ENCODE measurements around the gene PUS10.
"Not testable (repeated sequence)": the region's sequence is repeated elsewhere in the genome, so short reads cannot be mapped to it uniquely, and the experiment has no call there.

The PUS10 gene

GRCh38 chr2:60936757-60937156, 81.3 kb downstream of the PUS10 start:
- no peak for DNase-seq (ENCODE audit: low read depth)
- no peak for TF ChIP-seq CTCF (IDR thresholded peaks at IDR 0.05; ENCODE audit: insufficient read depth, low read depth, low read length, missing control alignments)
- no peak overlapping the region for H3K4me3 ChIP-seq (ENCODE audit: low read depth, low read length)

DNA sequence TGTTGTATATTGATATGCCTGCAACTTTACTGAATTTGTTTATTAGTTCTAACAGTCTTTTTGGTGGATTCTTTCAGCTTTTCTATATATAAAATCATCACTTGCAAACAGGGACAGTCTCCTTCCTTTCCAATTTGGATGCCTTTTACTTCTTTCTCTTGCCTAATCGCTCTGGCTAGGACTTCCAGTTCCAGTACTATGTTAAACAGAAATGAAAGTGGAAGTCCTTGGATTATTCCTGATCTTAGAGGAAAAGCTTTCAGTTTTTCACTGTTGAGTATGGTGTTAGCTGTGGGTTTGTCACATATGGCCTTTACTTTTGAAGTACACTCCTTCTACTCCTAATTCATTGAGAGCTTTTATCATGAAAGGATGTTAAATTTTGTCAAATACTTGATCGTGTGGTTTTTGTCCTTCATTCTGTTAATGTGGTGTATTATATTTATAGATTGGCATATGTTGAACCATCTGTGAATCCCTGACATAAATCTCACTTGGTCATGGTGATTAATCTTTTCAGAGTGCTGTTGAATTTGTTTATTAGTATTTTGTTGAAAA, 83.8 kb downstream of the PUS10 start:
- TF ChIP-seq CTCF (IDR thresholded peaks at IDR 0.05; ENCODE audit: insufficient read depth, low read depth, low read length, missing control alignments), result no peak
- DNase-seq (ENCODE audit: low read depth), result no peak

GRCh38 chr2:60932954-60933353, 85.1 kb downstream of the PUS10 start:
- DNase-seq (ENCODE audit: low read depth), result no peak
- TF ChIP-seq CTCF (IDR thresholded peaks at IDR 0.05; ENCODE audit: insufficient read depth, low read depth, low read length, missing control alignments), result no peak
- no peak overlapping the region for H3K4me3 ChIP-seq (ENCODE audit: low read depth, low read length)

More for the DNA sequence above, 83.8 kb downstream of the PUS10 start:
- H3K4me3 ChIP-seq (ENCODE audit: low read depth, low read length), result no peak overlapping the region

GRCh38 chr2:60932061-60932460, 86.0 kb downstream of the PUS10 start:
- not testable (repeated sequence) for DNase-seq (ENCODE audit: low read depth); H3K4me3 ChIP-seq (ENCODE audit: low read depth, low read length)

GRCh38 chr2:60926741-60927552, 91.1 kb downstream of the PUS10 start:
- no peak for TF ChIP-seq CTCF (IDR thresholded peaks at IDR 0.05; ENCODE audit: insufficient read depth, low read depth, low read length, missing control alignments)
- no peak for DNase-seq (ENCODE audit: low read depth)

GRCh38 chr2:60925994-60926740, 91.9 kb downstream of the PUS10 start:
- DNase-seq (ENCODE audit: low read depth), result no peak
- no peak for TF ChIP-seq CTCF (IDR thresholded peaks at IDR 0.05; ENCODE audit: insufficient read depth, low read depth, low read length, missing control alignments)
- no peak overlapping the region for H3K4me3 ChIP-seq (ENCODE audit: low read depth, low read length)

More at GRCh38 chr2:60926741-60927552, 91.1 kb downstream of the PUS10 start:
- no peak overlapping the region for H3K4me3 ChIP-seq (ENCODE audit: low read depth, low read length)

DNA sequence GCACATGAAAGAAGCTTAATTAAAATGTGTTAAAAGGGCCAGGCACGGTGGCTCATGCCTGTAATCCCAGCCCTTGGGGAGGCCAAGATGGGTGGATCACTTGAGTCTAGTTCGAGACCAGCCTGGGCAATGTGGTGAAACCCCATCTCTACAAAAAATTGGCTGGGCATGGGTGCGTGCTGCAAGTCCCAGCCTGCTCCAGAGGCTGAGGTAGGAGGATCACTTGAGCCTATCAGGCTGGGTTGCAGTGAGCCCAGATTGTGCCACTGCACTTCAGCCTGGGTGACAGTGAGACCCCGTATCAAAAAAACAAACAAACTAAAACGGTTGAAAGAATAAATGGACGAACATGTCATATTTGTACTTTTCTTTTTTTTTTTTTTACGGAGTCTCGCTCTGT, 110.7 kb downstream of the PUS10 start:
- no peak for DNase-seq (ENCODE audit: low read depth)
- no peak for TF ChIP-seq CTCF (IDR thresholded peaks at IDR 0.05; ENCODE audit: insufficient read depth, low read depth, low read length, missing control alignments)
- no peak overlapping the region for H3K4me3 ChIP-seq (ENCODE audit: low read depth, low read length)
